GM18867 (cell line): ENCODE measurements around the gene PHF21A.

Experiments
- ATAC-seq: cut with Tn5 transposase; IDR thresholded peaks from one replicate; pipeline ENCODE4 v1.9.1; 2021; ENCODE audit warnings: mild to moderate bottlenecking, moderate library complexity; ENCODE audit not compliant: unreplicated experiment

PHF21A gene

DNA sequence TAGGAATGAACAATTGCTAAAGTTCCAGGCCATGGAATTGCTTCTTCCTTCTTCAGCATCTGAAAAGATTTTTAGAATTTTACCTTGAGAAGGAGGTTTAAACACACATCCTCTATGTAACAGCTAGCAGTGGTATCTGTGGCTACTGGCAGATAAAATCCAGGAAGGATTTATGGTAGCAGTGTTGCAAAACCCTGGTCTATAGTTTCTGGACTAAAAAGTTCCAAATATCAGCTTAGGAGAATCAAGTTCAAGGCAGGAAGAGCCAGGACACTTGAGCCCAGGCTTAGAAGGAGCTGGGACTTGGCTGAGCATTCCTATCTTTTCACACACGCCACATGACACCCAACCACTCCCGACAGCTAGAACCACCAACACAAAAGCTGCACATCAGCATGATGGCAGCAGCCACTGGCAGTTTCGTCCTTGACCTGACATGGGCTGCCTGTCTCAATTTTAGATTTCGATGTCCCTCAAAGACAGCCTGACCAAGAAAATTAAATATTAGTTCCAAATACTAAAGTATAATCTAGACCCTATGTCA, 184.7 kb downstream of the PHF21A start:
- no peak for ATAC-seq

GRCh38 chr11:45935349-45936064, 185.7 kb downstream of the PHF21A start:
- ATAC-seq, result no peak

GRCh38 chr11:45934580-45935318, 186.5 kb downstream of the PHF21A start:
- ATAC-seq, result no peak

GRCh38 chr11:45933846-45934579, 187.2 kb downstream of the PHF21A start:
- no peak for ATAC-seq

GRCh38 chr11:45933131-45933831, 188.0 kb downstream of the PHF21A start:
- ATAC-seq, result no peak

- no peak for ATAC-seq
Observed at GRCh38 chr11:45932217-45932616, 189.0 kb downstream of the PHF21A start.

- ATAC-seq, result no peak
Observed at GRCh38 chr11:45931739-45932138, 189.5 kb downstream of the PHF21A start.

GRCh38 chr11:45930951-45931570, 190.2 kb downstream of the PHF21A start:
- no peak for ATAC-seq

DNA sequence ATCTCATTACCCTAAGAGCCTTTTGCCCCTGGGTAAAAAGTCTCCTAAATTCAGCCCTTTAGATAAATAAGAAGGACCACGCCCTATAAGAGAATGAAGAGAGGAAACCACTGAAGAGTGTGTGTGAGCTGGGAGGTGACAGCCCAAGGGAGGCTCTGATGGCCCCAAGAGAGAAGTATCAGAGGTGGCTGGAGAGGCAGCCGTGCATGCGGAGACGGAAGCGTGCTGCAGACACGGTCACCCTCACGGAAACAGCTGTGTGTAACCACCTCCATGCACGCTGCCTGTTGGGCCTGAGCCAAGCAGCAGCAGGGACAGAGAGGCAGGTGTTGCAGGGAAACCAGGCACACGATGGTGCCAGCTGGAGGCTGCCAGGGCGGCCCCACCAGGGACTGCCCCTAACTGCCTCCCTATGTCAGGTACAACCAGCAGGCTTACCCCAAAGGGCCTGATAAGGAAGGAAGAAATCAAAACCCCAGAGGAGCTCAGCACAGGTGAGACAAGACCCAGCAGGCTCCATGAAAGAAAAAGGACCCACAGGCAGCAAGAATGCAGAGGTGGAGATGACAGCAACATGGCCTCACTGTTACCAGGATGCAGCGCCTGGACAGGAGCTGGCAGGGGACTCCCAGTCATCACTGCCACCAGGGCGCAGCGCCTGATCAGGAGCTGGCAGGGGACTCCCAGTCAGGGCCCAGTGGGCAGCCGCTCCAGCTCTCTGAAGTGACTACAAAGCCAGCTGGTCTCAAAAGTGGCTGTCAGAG, 191.0 kb downstream of the PHF21A start:
- ATAC-seq, result peak; percentile 95

GRCh38 chr11:45929486-45930030, 191.7 kb downstream of the PHF21A start:
- no peak for ATAC-seq

DNA sequence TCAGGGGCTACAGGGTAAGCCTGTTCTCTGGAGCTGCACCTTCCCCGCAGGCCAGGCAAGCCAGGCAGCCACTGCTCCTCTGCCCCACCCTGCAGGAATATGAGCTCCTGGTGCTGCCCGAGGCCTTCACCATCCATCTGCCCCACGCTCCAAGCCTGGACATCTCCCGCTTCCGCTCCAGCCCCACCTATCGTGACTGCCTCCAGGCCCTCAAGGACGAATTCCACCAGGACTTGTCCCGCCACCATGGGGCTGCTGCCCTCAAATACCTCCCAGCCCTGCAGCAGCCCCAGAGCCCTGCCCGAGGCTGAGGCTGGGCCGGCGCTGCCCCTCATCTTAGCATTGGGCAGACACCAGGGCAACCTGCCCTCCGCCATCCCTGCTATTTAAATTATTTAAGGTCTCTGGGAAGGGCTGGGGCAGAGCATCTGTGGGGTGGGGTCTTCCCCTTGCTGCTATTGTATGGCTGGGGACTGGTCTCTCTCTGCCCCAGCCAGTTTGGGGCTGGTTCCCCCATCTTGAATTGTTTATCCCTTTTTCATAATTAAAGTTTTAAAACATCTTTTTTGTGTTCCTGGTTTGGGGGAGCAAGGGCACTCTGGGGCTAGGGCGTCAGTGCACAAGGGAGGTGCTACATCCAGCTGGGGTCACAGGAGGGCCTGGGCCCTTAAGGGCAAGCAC, 192.6 kb downstream of the PHF21A start:
- ATAC-seq, result no peak

DNA sequence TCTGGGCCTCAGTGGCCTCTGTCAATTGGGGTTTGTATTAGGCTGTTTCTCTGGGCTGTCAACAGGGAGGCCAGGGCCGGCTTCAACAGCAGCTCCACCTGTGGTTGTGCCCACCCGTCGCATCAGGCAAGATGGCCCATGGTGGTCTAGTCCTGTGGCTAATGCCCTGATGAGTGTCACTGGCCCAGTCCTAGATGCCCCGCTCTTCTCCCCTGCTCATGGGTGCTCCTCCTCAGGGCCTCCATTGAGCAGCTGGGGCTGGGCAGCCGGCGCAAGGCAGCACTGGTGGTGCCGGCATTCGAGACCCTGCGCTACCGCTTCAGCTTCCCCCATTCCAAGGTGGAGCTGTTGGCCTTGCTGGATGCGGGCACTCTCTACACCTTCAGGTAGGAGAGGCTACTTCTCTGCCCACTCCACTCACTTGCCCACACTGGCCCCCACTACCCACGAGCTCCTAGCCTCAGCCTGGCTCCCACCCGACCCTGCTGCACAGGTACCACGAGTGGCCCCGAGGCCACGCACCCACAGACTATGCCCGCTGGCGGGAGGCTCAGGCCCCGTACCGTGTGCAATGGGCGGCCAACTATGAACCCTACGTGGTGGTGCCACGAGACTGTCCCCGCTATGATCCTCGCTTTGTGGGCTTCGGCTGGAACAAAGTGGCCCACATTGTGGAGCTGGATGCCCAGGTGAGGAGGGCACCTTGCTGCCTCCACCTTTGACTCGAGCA, 193.4 kb downstream of the PHF21A start:
- ATAC-seq, result no peak

- ATAC-seq, result no peak
Observed at GRCh38 chr11:45927332-45927683, 193.9 kb downstream of the PHF21A start.

- no peak for ATAC-seq
Observed at GRCh38 chr11:45926536-45927331, 194.5 kb downstream of the PHF21A start.

GRCh38 chr11:45926001-45926401, 195.3 kb downstream of the PHF21A start:
- ATAC-seq, result no peak

DNA sequence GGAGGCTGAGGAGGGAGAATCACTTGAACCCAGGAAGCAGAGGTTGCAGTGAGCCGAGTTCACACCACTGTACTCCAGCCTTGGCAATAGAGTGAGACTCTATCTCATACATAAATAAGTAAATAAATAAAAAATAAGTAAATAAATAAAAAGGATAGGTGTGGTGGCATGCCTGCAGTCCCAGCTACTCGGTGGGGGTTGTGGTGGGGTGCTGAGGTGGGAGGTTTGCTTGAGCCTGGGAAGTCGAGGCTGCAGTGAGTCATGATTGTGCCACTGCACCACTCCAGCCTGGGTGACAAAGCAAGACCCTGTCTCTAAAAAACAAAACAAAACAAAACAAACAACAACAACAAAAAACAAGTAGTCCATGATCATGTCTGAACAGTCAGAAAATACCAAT, 195.7 kb downstream of the PHF21A start:
- no peak for ATAC-seq

GRCh38 chr11:45924927-45925326, 196.3 kb downstream of the PHF21A start:
- no peak for ATAC-seq
